ENCODE measurements around the gene SAMD4A.

The SAMD4A gene

GRCh38 chr14:54642121-54642520, 75.2 kb downstream of the SAMD4A start:
- no peak for TF ChIP-seq POLR2A (IDR thresholded peaks at IDR 0.05; ENCODE audit: low read depth, low read length)
- DNase-seq (ENCODE audit: insufficient read length, low spot score), result no peak
- FAIRE-seq, result no peak

- no peak for TF ChIP-seq POLR2A (IDR thresholded peaks at IDR 0.05; ENCODE audit: low read depth, low read length)
- FAIRE-seq (no peak), DNase-seq (ENCODE audit: insufficient read length, low spot score) (no peak)
Observed at GRCh38 chr14:54642801-54643695, 76.1 kb downstream of the SAMD4A start.

GRCh38 chr14:54643696-54644176, 76.8 kb downstream of the SAMD4A start:
- DNase-seq (ENCODE audit: insufficient read length, low spot score), result no peak
- no peak for FAIRE-seq

GRCh38 chr14:54645639-54646038, 78.7 kb downstream of the SAMD4A start:
- DNase-seq (ENCODE audit: insufficient read length, low spot score), result no peak
- no peak for TF ChIP-seq POLR2A (IDR thresholded peaks at IDR 0.05; ENCODE audit: low read depth, low read length)
- no peak for FAIRE-seq

More at GRCh38 chr14:54643696-54644176, 76.8 kb downstream of the SAMD4A start:
- no peak for TF ChIP-seq POLR2A (IDR thresholded peaks at IDR 0.05; ENCODE audit: low read depth, low read length)

GRCh38 chr14:54646626-54647025, 79.7 kb downstream of the SAMD4A start:
- DNase-seq (ENCODE audit: insufficient read length, low spot score) (no peak), FAIRE-seq (no peak)
- no peak for TF ChIP-seq POLR2A (IDR thresholded peaks at IDR 0.05; ENCODE audit: low read depth, low read length)

- no peak for TF ChIP-seq POLR2A (IDR thresholded peaks at IDR 0.05; ENCODE audit: low read depth, low read length)
- DNase-seq (ENCODE audit: insufficient read length, low spot score), result no peak
- no peak for FAIRE-seq
Observed at GRCh38 chr14:54647378-54647777, 80.5 kb downstream of the SAMD4A start.

- TF ChIP-seq POLR2A (IDR thresholded peaks at IDR 0.05; ENCODE audit: low read depth, low read length), result no peak
- no peak for FAIRE-seq
- DNase-seq (ENCODE audit: insufficient read length, low spot score), result no peak
Observed at GRCh38 chr14:54649056-54649455, 82.1 kb downstream of the SAMD4A start.

GRCh38 chr14:54650331-54650958, 83.5 kb downstream of the SAMD4A start:
- peak; percentile 60 for FAIRE-seq
- no peak for TF ChIP-seq POLR2A (IDR thresholded peaks at IDR 0.05; ENCODE audit: low read depth, low read length)
- no peak for DNase-seq (ENCODE audit: insufficient read length, low spot score)

GRCh38 chr14:54650959-54651351, 84.0 kb downstream of the SAMD4A start:
- TF ChIP-seq POLR2A (IDR thresholded peaks at IDR 0.05; ENCODE audit: low read depth, low read length), result no peak
- FAIRE-seq, result no peak
- DNase-seq (ENCODE audit: insufficient read length, low spot score), result no peak

GRCh38 chr14:54651649-54652048, 84.7 kb downstream of the SAMD4A start:
- FAIRE-seq (no peak), DNase-seq (ENCODE audit: insufficient read length, low spot score) (no peak)
- TF ChIP-seq POLR2A (IDR thresholded peaks at IDR 0.05; ENCODE audit: low read depth, low read length), result no peak

GRCh38 chr14:54652188-54652587, 85.3 kb downstream of the SAMD4A start:
- DNase-seq (ENCODE audit: insufficient read length, low spot score) (peak; percentile 45), FAIRE-seq (peak; percentile 94)
- no peak for TF ChIP-seq POLR2A (IDR thresholded peaks at IDR 0.05; ENCODE audit: low read depth, low read length)

- TF ChIP-seq POLR2A (IDR thresholded peaks at IDR 0.05; ENCODE audit: low read depth, low read length), result no peak
- DNase-seq (ENCODE audit: insufficient read length, low spot score) (no peak), FAIRE-seq (no peak)
Observed at GRCh38 chr14:54652605-54653052, 85.7 kb downstream of the SAMD4A start.

- TF ChIP-seq POLR2A (IDR thresholded peaks at IDR 0.05; ENCODE audit: low read depth, low read length), result no peak
- DNase-seq (ENCODE audit: insufficient read length, low spot score), result peak; percentile 51
- peak; percentile 88 for FAIRE-seq
Observed at GRCh38 chr14:54653712-54654469, 87.0 kb downstream of the SAMD4A start.

- TF ChIP-seq POLR2A (IDR thresholded peaks at IDR 0.05; ENCODE audit: low read depth, low read length), result no peak
- DNase-seq (ENCODE audit: insufficient read length, low spot score), result no peak
- no peak for FAIRE-seq
Observed at GRCh38 chr14:54654605-54655004, 87.7 kb downstream of the SAMD4A start.

Measured in H54 (cell line).